ENCODE measurements around the gene NAALADL2.
"Not testable (repeated sequence)": the region's sequence is repeated elsewhere in the genome, so short reads cannot be mapped to it uniquely, and the experiment has no call there.

Gene NAALADL2

DNA sequence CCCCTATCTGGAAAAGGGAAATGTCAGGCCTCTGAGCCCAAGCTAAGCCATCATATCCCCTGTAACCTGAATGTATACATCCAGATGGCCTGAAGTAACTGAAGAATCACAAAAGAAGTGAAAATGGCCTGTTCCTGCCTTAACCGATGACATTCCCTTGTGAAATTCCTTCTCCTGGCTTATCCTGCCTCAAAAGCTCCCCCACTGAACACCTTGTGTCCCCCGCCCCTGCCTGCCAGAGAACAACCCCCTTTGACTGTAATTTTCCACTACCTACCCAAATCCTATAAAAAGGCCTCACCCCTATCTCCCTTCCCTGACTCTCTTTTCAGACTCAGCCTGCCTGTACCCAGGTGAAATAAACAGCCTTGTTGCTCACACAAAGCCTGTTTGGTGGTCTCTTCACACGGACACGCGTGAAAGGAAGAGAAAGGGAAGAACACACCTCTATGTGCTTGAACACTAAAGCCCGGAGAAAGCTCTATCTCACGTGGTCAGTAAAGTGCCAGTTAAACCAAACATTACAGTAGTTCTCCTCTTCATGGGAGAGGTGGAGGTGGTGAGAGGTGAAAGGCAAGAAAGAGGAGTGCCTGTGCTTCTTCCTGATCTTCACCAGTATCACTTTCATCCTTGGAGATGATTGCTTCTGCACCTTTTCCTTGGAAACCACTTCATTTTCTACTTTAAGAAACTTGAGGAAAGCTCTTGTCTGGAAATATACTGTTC, 963.8 kb downstream of the NAALADL2 start:
- DNase-seq = not testable (repeated sequence)

- not testable (repeated sequence) for DNase-seq
Observed at GRCh38 chr3:175825016-175825580, 966.0 kb downstream of the NAALADL2 start.

DNA sequence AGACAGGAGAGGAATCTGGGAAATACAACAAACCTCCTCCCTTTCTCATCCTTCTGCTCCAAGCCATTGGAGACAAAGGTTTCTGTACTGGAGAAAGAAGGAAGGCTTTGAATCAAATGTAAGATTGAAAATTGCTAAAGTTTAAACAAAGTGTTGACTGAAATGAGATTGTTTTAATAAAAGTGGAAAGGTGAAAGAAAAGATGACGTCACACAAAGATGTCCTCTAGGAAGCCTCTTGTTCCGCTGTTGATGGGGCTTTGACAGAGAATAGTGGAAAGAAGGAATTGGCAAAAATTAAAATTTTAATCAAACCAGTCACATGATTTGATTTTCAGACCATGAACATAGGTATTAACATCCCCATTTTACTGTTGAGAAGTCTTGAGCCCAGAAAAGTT, 967.6 kb downstream of the NAALADL2 start:
- DNase-seq = no peak

- not testable (repeated sequence) for DNase-seq
Observed at GRCh38 chr3:175829809-175830208, 970.7 kb downstream of the NAALADL2 start.

- not testable (repeated sequence) for DNase-seq
Observed at GRCh38 chr3:175835763-175836162, 976.6 kb downstream of the NAALADL2 start.

- no peak for DNase-seq
Observed at GRCh38 chr3:175836617-175837016, 977.5 kb downstream of the NAALADL2 start.

GRCh38 chr3:175837962-175838361, 978.8 kb downstream of the NAALADL2 start:
- DNase-seq = no peak

- no peak for DNase-seq
Observed at GRCh38 chr3:175839366-175840005, 980.4 kb downstream of the NAALADL2 start.

DNA sequence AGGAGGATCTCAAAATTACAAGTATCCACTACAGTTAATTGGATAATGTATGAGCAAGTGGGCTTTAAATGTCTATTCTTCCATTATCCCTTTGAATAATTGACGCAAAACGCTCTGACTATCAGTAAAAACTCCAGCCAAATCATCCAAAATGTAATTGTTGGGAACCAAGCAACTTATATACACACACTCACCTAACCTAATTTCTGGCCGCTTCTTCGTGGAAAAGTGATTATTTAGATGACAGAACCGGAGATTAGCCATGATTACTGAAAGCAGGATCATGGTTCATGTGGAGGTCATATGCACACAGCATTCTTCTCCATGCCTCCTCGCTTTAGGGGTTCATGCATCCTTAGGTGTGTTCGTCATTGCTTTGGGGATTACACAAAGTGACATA, 992.4 kb downstream of the NAALADL2 start:
- no peak for DNase-seq

GRCh38 chr3:175852560-175852959, 993.4 kb downstream of the NAALADL2 start:
- DNase-seq = no peak

GRCh38 chr3:175857666-175858270, 998.6 kb downstream of the NAALADL2 start:
- no peak for DNase-seq
